Measurements from ENCODE around the gene SOX9.
"Not testable (repeated sequence)": the region's sequence is repeated elsewhere in the genome, so short reads cannot be mapped to it uniquely, and the experiment has no call there.

Gene SOX9

GRCh38 chr17:72110942-72111318 lies 9.9 kb upstream of the SOX9 start:
- Histone ChIP-seq H3K4me1 (ENCODE audit: control insufficient read depth, insufficient read depth, low read length, poor library complexity, severe bottlenecking) (no peaks in the 10 kb centered on the region), H3K27ac (ENCODE audit: low read depth, low read length, severe bottlenecking) (no peak overlapping the region), H3K36me3 (ENCODE audit: control insufficient read depth, insufficient read depth, low read length) (no peaks in the 10 kb centered on the region), H3K4me3 (ENCODE audit: extremely low read depth, insufficient read depth, low read length, poor library complexity, severe bottlenecking) (no peak overlapping the region), H3K9me3 (ENCODE audit: control insufficient read depth, low read length) (no peaks in the 10 kb centered on the region)
- WGBS, 2 experiments (ENCODE audit: insufficient coverage in 2 of 2) = 33 to 100% methylated on average over 1 to 2 of the region's 4 CpGs

DNA sequence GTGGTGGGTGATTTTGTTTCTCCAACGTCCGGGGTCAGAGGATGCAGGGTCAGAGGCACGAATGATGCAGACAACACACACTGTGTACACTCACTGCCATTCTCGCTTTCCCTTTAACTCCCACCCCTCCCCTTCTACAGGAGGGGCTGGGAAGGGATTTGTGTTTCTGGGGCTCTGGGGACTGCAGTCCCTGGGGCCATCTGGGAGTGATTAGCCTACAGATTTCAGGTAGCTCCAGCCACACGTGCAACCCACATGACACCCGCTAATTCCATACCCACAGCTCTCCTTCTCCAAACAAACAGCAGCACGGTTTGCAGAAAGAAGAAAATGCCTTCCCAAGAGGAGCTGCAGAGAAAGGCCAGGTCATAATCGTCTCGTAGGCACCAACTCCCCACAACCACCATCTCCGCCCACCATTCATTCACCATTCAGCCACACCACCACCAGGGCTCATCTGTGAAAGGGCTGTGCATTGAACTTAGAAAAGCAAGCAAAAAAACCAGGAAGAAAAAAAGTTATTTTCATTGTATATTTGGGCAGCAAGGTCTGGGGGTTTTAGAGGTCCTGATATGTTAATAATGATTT lies 9.4 kb upstream of the SOX9 start:
- no peak overlapping the region for H3K27ac ChIP-seq (ENCODE audit: low read depth, low read length, severe bottlenecking)
- no peak overlapping the region for H3K4me3 ChIP-seq (ENCODE audit: extremely low read depth, insufficient read depth, low read length, poor library complexity, severe bottlenecking)
- 53 to 71% methylated on average over 2 to 3 of the region's 10 CpGs for WGBS, 2 experiments (ENCODE audit: insufficient coverage in 2 of 2)
- no peaks in the 10 kb centered on the region for H3K36me3 ChIP-seq (ENCODE audit: control insufficient read depth, insufficient read depth, low read length)
- H3K4me1 ChIP-seq (ENCODE audit: control insufficient read depth, insufficient read depth, low read length, poor library complexity, severe bottlenecking) = no peaks in the 10 kb centered on the region
- H3K9me3 ChIP-seq (ENCODE audit: control insufficient read depth, low read length) = no peaks in the 10 kb centered on the region

GRCh38 chr17:72111926-72112325 lies 8.9 kb upstream of the SOX9 start:
- H3K4me1 ChIP-seq (ENCODE audit: control insufficient read depth, insufficient read depth, low read length, poor library complexity, severe bottlenecking); H3K4me3 ChIP-seq (ENCODE audit: extremely low read depth, insufficient read depth, low read length, poor library complexity, severe bottlenecking); H3K9me3 ChIP-seq (ENCODE audit: control insufficient read depth, low read length); H3K36me3 ChIP-seq (ENCODE audit: control insufficient read depth, insufficient read depth, low read length); H3K27ac ChIP-seq (ENCODE audit: low read depth, low read length, severe bottlenecking): not testable (repeated sequence)
- 92 to 96% methylated on average over 3 to 4 of the region's 5 CpGs for WGBS, 2 experiments (ENCODE audit: insufficient coverage in 2 of 2)

- Histone ChIP-seq H3K4me3 (ENCODE audit: extremely low read depth, insufficient read depth, low read length, poor library complexity, severe bottlenecking) (no peak overlapping the region), H3K4me1 (ENCODE audit: control insufficient read depth, insufficient read depth, low read length, poor library complexity, severe bottlenecking) (peaks cover 4% of the 10 kb centered on the region), H3K9me3 (ENCODE audit: control insufficient read depth, low read length) (no peaks in the 10 kb centered on the region), H3K36me3 (ENCODE audit: control insufficient read depth, insufficient read depth, low read length) (no peaks in the 10 kb centered on the region), H3K27ac (ENCODE audit: low read depth, low read length, severe bottlenecking) (no peak overlapping the region)
- 88 to 100% methylated on average over 2 to 3 of the region's 4 CpGs for WGBS, 2 experiments (ENCODE audit: insufficient coverage in 2 of 2)
Observed at GRCh38 chr17:72113751-72114150, 7.1 kb upstream of the SOX9 start.

- Histone ChIP-seq H3K36me3 (ENCODE audit: control insufficient read depth, insufficient read depth, low read length) (no peaks in the 10 kb centered on the region), H3K9me3 (ENCODE audit: control insufficient read depth, low read length) (no peaks in the 10 kb centered on the region), H3K4me1 (ENCODE audit: control insufficient read depth, insufficient read depth, low read length, poor library complexity, severe bottlenecking) (peaks cover 6% of the 10 kb centered on the region), H3K4me3 (ENCODE audit: extremely low read depth, insufficient read depth, low read length, poor library complexity, severe bottlenecking) (peak overlapping the region; percentile 35), H3K27ac (ENCODE audit: low read depth, low read length, severe bottlenecking) (no peak overlapping the region)
- 2% methylated on average over 24 to 29 of the region's 39 CpGs for WGBS, 2 experiments (ENCODE audit: insufficient coverage in 2 of 2)
Observed at GRCh38 chr17:72115781-72116525, 4.9 kb upstream of the SOX9 start.

GRCh38 chr17:72116661-72117521 lies 3.9 kb upstream of the SOX9 start:
- H3K36me3 ChIP-seq (ENCODE audit: control insufficient read depth, insufficient read depth, low read length) = no peaks in the 10 kb centered on the region
- H3K27ac ChIP-seq (ENCODE audit: low read depth, low read length, severe bottlenecking) = no peak overlapping the region
- no peaks in the 10 kb centered on the region for H3K9me3 ChIP-seq (ENCODE audit: control insufficient read depth, low read length)
- H3K4me1 ChIP-seq (ENCODE audit: control insufficient read depth, insufficient read depth, low read length, poor library complexity, severe bottlenecking) = peaks cover 6% of the 10 kb centered on the region
- WGBS, 2 experiments (ENCODE audit: insufficient coverage in 2 of 2) = 1 to 2% methylated on average over 44 to 50 of the region's 58 CpGs
- H3K4me3 ChIP-seq (ENCODE audit: extremely low read depth, insufficient read depth, low read length, poor library complexity, severe bottlenecking) = peak overlapping the region; percentile 35

- 1% methylated on average over 35 to 37 of the region's 51 CpGs for WGBS, 2 experiments (ENCODE audit: insufficient coverage in 2 of 2)
Observed at GRCh38 chr17:72117535-72118334, 3.1 kb upstream of the SOX9 start.

GRCh38 chr17:72118335-72119076 lies 2.3 kb upstream of the SOX9 start:
- Histone ChIP-seq H3K9me3 (ENCODE audit: control insufficient read depth, low read length) (no peaks in the 10 kb centered on the region), H3K4me3 (ENCODE audit: extremely low read depth, insufficient read depth, low read length, poor library complexity, severe bottlenecking) (peak overlapping the region; percentile 35), H3K27ac (ENCODE audit: low read depth, low read length, severe bottlenecking) (no peak overlapping the region), H3K4me1 (ENCODE audit: control insufficient read depth, insufficient read depth, low read length, poor library complexity, severe bottlenecking) (peaks cover 6% of the 10 kb centered on the region), H3K36me3 (ENCODE audit: control insufficient read depth, insufficient read depth, low read length) (peaks cover 9% of the 10 kb centered on the region)
- WGBS, 2 experiments (ENCODE audit: insufficient coverage in 2 of 2) = 4 to 5% methylated on average over 16 to 17 of the region's 24 CpGs

More at GRCh38 chr17:72117535-72118334, 3.1 kb upstream of the SOX9 start:
- Histone ChIP-seq H3K4me3 (ENCODE audit: extremely low read depth, insufficient read depth, low read length, poor library complexity, severe bottlenecking) (peak overlapping the region; percentile 35), H3K27ac (ENCODE audit: low read depth, low read length, severe bottlenecking) (no peak overlapping the region), H3K4me1 (ENCODE audit: control insufficient read depth, insufficient read depth, low read length, poor library complexity, severe bottlenecking) (peaks cover 6% of the 10 kb centered on the region), H3K9me3 (ENCODE audit: control insufficient read depth, low read length) (no peaks in the 10 kb centered on the region), H3K36me3 (ENCODE audit: control insufficient read depth, insufficient read depth, low read length) (peaks cover 1% of the 10 kb centered on the region)

GRCh38 chr17:72119077-72119872 lies 1.5 kb upstream of the SOX9 start:
- H3K4me1 ChIP-seq (ENCODE audit: control insufficient read depth, insufficient read depth, low read length, poor library complexity, severe bottlenecking) = peaks cover 10% of the 10 kb centered on the region
- peak overlapping the region; percentile 97 for H3K4me3 ChIP-seq (ENCODE audit: extremely low read depth, insufficient read depth, low read length, poor library complexity, severe bottlenecking)
- peaks cover 14% of the 10 kb centered on the region for H3K36me3 ChIP-seq (ENCODE audit: control insufficient read depth, insufficient read depth, low read length)
- no peak overlapping the region for H3K27ac ChIP-seq (ENCODE audit: low read depth, low read length, severe bottlenecking)
- H3K9me3 ChIP-seq (ENCODE audit: control insufficient read depth, low read length) = no peaks in the 10 kb centered on the region
- WGBS, 2 experiments (ENCODE audit: insufficient coverage in 2 of 2) = 13 to 21% methylated on average over 8 to 13 of the region's 22 CpGs

Data from mesodermal cell (in vitro differentiated cells).